B cell (primary cell): ENCODE results near the gene CYP4F2. TPM values are rescaled to one million over a fixed set of nuclear protein-coding genes. Genes with fewer than 3 reads are reported as not detected.

Source experiments
- ATAC-seq: fragments of 200-7000 bp; cut with Tn5 transposase; one replicate; pipeline ENCODE4 v1.10.0; 2021; ENCODE audit warnings: low read depth, mild to moderate bottlenecking, moderate number of reproducible peaks, moderate library complexity
- CTCF ChIA-PET: fragments of 350-600 bp; sonication (Branson Sonifier 250); formaldehyde crosslinking; loops from one replicate; lab custom pipeline; 2021; ENCODE audit warnings: antibody characterized with exemption, inconsistent platforms; lab: Charles Lee
- POLR2A ChIA-PET: fragments of 350-600 bp; sonication (Branson Sonifier 250); formaldehyde crosslinking; loops from one replicate; lab custom pipeline; 2021; ENCODE audit warnings: antibody characterized with exemption; lab: Charles Lee
- DNase-seq: peaks from one replicate; pipeline ENCODE4 v3.0.0; 2013
- H2AFZ ChIP-seq: 2 replicates; pipeline ENCODE4 v1.6.1; 2012; ENCODE audit warnings: mild to moderate bottlenecking, low read depth, low read length; ENCODE audit not compliant: insufficient read depth, poor library complexity, severe bottlenecking
- H3K27ac ChIP-seq, 2 donors: 1 replicate in 1 of 2; 2 replicates in 1 of 2; pipeline ENCODE4 v1.5.1; 2012 to 2013; ENCODE audit warnings: low read length in 2 of 2, mild to moderate bottlenecking in 2 of 2, moderate library complexity in 1 of 2
- H3K27me3 ChIP-seq, 4 experiments: fragments of 200-600 bp in 1 of 4; sonication (generic) in 1 of 4; replicated peaks in 1 of 4; 1 replicate in 2 of 4; 2 replicates in 2 of 4; pipeline versions ENCODE4 v1.6.1 to v1.7.0; 2013 to 2016; ENCODE audit warnings: low read length in 3 of 4, mild to moderate bottlenecking in 2 of 4, mixed read lengths in 1 of 4, moderate library complexity in 1 of 4; ENCODE audit not compliant: insufficient read depth in 4 of 4, control insufficient read depth in 3 of 4; ENCODE audit errors: control extremely low read depth in 1 of 4
- H3K36me3 ChIP-seq, 2 experiments: replicated peaks in 1 of 2; 1 replicate in 1 of 2; 2 replicates in 1 of 2; pipeline versions ENCODE4 v1.6.1 to v1.7.1; 2013; ENCODE audit warnings: low read length in 1 of 2; ENCODE audit not compliant: insufficient read depth in 2 of 2, control insufficient read depth in 1 of 2; ENCODE audit errors: control extremely low read depth in 1 of 2, extremely low read depth in 1 of 2
- H3K4me1 ChIP-seq, 2 donors: fragments of 200-600 bp in 1 of 2; sonication (generic) in 1 of 2; 1 replicate in 1 of 2; 2 replicates in 1 of 2; pipeline versions ENCODE4 v1.5.1 to v1.6.1; 2013 to 2017; ENCODE audit warnings: low read length in 2 of 2; ENCODE audit not compliant: control insufficient read depth in 2 of 2, insufficient read depth in 2 of 2
- H3K4me2 ChIP-seq: replicated peaks from 2 replicates; pipeline ENCODE3; 2012; ENCODE audit warnings: mild to moderate bottlenecking, low read depth, low read length; ENCODE audit not compliant: poor library complexity, severe bottlenecking
- H3K4me3 ChIP-seq, 5 experiments: fragments of 200-600 bp in 1 of 5; sonication (generic) in 1 of 5; 1 replicate in 3 of 5; 2 replicates in 2 of 5; pipeline versions ENCODE4 v1.5.1 to v1.7.0; 2011 to 2016; ENCODE audit warnings: low read length in 4 of 5, mild to moderate bottlenecking in 4 of 5, low read depth in 2 of 5, control low read depth in 1 of 5, moderate library complexity in 1 of 5; ENCODE audit not compliant: insufficient read depth in 1 of 5; ENCODE audit errors: control extremely low read depth in 1 of 5, extremely low read depth in 1 of 5
- H3K79me2 ChIP-seq: fragments of 200-600 bp; sonication (generic); one replicate; pipeline ENCODE4 v1.6.0; 2016; ENCODE audit warnings: low read length; ENCODE audit not compliant: control insufficient read depth, insufficient read depth
- H3K9ac ChIP-seq: fragments of 200-600 bp; sonication (generic); 2 replicates; pipeline ENCODE4 v1.6.1; 2017; ENCODE audit warnings: mild to moderate bottlenecking, low read length, moderate library complexity
- H3K9me3 ChIP-seq, 3 donors: one replicate each; pipeline versions ENCODE4 v1.6.1 to v1.7.1; 2013; ENCODE audit warnings: low read length in 2 of 3; ENCODE audit not compliant: control insufficient read depth in 2 of 3, insufficient read depth in 1 of 3; ENCODE audit errors: control extremely low read depth in 1 of 3
- H4K20me1 ChIP-seq: 2 replicates; pipeline ENCODE4 v1.6.0; 2012; ENCODE audit warnings: mild to moderate bottlenecking, low read length; ENCODE audit not compliant: insufficient read depth, control insufficient read depth, poor library complexity, severe bottlenecking
- H3K27ac Mint-ChIP-seq: one replicate; pipeline ENCODE4 v1.8.0; 2021; ENCODE audit warnings: mixed read lengths
- H3K27me3 Mint-ChIP-seq: one replicate; pipeline ENCODE4 v1.8.0; 2021; ENCODE audit warnings: mixed read lengths
- H3K4me1 Mint-ChIP-seq: one replicate; pipeline ENCODE4 v1.8.0; 2021; ENCODE audit warnings: mixed read lengths
- H3K4me3 Mint-ChIP-seq: one replicate; pipeline ENCODE4 v1.8.0; 2021; ENCODE audit warnings: mixed read lengths
- H3K9me3 Mint-ChIP-seq: one replicate; pipeline ENCODE4 v1.8.0; 2022; ENCODE audit warnings: mixed read lengths; ENCODE audit not compliant: insufficient read depth
- EZH2 ChIP-seq: IDR thresholded peaks from 2 replicates; pipeline ENCODE4 v1.6.1; 2012; ENCODE audit warnings: borderline replicate concordance, low read depth, mild to moderate bottlenecking, moderate library complexity, low read length; ENCODE audit not compliant: insufficient read depth, poor library complexity, severe bottlenecking
- WGBS: methylation state at CpG from one replicate; pipeline ENCODE4 v1.1.5; 2013; ENCODE audit warnings: missing lambda C conversion rate; ENCODE audit not compliant: insufficient coverage; 5-methylcytosine and 5-hydroxymethylcytosine counted together
- intact Hi-C: fragments of 100-400 bp; cut with micrococcal nuclease; formaldehyde crosslinking; loops from one replicate; pipeline ENCODE4 v1.10.0; 2022
- polyA plus RNA-seq: library from polyadenylated mRNA; depleted of rRNA; stranded (reverse); fragments of >200 nt; gene quantifications from 2 replicates; pipeline ENCODE4 v1.2.3, GENCODE V29; 2012
- total RNA-seq, 2 donors: library from RNA; stranded (reverse); fragments of 120-200 nt in 1 of 2; gene quantifications; 1 replicate in 1 of 2; 2 replicates in 1 of 2; pipeline versions ENCODE4 v1.2.3 to v1.2.4, GENCODE V29; 2013 to 2022
- TF ChIP-seq, protein P1 (sequence below): fragments of 200-600 bp; IDR thresholded peaks from one replicate; pipeline ENCODE4 v1.8.0; 2022; ENCODE audit warnings: antibody characterized with exemption, mild to moderate bottlenecking

Gene CYP4F2
- total and polyA plus RNA-seq, 2 donors (not counting 1 experiment from before 2014, with no cell fraction given): not detected

DNA sequence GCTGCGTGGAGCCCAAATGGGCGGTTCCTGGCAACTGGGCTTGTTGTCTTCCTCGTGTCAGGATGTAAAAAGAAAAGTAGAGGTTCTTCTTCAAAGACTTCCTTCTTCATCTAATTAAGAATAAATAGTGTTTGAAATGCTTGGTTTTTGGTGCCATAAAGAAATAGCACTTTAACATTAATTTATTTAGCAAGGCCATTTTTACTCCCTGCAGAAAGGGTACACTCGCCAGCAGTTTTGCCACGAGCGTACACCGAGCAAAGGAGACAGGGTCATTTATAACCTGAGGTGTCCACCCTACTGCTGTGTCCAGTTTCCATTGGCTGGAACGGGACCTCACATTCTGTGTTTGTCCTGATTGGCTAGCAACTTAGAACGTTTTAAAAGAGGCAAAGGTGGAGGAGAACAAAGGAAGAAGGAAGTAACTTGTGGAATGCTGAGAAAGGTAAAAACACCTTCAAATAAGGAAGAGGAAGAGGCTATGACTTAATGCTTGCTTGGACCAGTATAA is 60.6 kb downstream of the CYP4F2 start:
- H3K9me3 Mint-ChIP-seq: no peaks in the 10 kb centered on the region
- H3K79me2 ChIP-seq: no peaks in the 10 kb centered on the region

More for the DNA sequence above, 60.6 kb downstream of the CYP4F2 start:
- peak overlapping the region; percentile 93 for H3K9ac ChIP-seq
- H3K4me3 ChIP-seq: peak overlapping the region; percentile 83 to 98 (median 90)
- ChIA-PET POLR2A (interaction anchor here (1.0 kb wide), 1 partner anchor 383 kb away, joined by 3 read pairs; no protein-coding TSS in a partner anchor), CTCF (interaction anchor here (0.8 kb wide), 1 partner anchor 314 kb away, joined by 3 read pairs; no protein-coding TSS in a partner anchor)
- no peaks in the 10 kb centered on the region for H4K20me1 ChIP-seq
- peak overlapping the region; percentile 86 for H3K4me2 ChIP-seq
- ATAC-seq (no peak), DNase-seq (no peak)
- no peaks in the 10 kb centered on the region for H3K9me3 ChIP-seq
- peak overlapping the region; percentile 96 to 99 for H3K27ac ChIP-seq
- TF ChIP-seq, protein P1, sequence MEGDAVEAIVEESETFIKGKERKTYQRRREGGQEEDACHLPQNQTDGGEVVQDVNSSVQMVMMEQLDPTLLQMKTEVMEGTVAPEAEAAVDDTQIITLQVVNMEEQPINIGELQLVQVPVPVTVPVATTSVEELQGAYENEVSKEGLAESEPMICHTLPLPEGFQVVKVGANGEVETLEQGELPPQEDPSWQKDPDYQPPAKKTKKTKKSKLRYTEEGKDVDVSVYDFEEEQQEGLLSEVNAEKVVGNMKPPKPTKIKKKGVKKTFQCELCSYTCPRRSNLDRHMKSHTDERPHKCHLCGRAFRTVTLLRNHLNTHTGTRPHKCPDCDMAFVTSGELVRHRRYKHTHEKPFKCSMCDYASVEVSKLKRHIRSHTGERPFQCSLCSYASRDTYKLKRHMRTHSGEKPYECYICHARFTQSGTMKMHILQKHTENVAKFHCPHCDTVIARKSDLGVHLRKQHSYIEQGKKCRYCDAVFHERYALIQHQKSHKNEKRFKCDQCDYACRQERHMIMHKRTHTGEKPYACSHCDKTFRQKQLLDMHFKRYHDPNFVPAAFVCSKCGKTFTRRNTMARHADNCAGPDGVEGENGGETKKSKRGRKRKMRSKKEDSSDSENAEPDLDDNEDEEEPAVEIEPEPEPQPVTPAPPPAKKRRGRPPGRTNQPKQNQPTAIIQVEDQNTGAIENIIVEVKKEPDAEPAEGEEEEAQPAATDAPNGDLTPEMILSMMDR: no peak
- TF ChIP-seq EZH2: no peak
- Mint-ChIP-seq H3K27ac (peak overlapping the region; percentile 98), H3K4me1 (peaks cover 12% of the 10 kb centered on the region), H3K27me3 (peaks cover 3% of the 10 kb centered on the region), H3K4me3 (peak overlapping the region; percentile 93)
- peaks cover 7 to 8% of the 10 kb centered on the region in 2 donors for H3K4me1 ChIP-seq
- H3K27me3 ChIP-seq: no peaks in the 10 kb centered on the region
- no peaks in the 10 kb centered on the region for H3K36me3 ChIP-seq
- intact Hi-C loops: loop anchor here (2.0 kb wide), 2 partner anchors 274 to 282 kb away; partner anchors contain the start of gene RAB8A
- peak overlapping the region; percentile 94 for H2AFZ ChIP-seq
- WGBS: 0% methylated on average over 6 of the region's 9 CpGs
